ENCODE results near the gene DCST1. TPM values are rescaled to one million over a fixed set of nuclear protein-coding genes. Genes with fewer than 3 reads are reported as not detected.

Gene DCST1
- total and polyA plus RNA-seq, 2 of the 8 experiments (the other 6 are each of a cell fraction or from before 2014, with no cell fraction given) = not detected

GRCh38 chr1:155057788-155058211 is 24.2 kb downstream of the DCST1 start:
- no peak overlapping the region for H2BK15ac ChIP-seq (ENCODE audit: low read length)
- peaks cover 0 to 4% (median 2%) of the 10 kb centered on the region in 4 experiments; a peak in 4 of 7 replicates for H3K27me3 ChIP-seq (replicated peaks in 1 of 4; ENCODE audit: control insufficient read depth in 3 of 4, extremely low read depth in 1 of 4, insufficient read depth in 3 of 4, low read length in 3 of 4)
- H3K36me3 ChIP-seq (ENCODE audit: control insufficient read depth in 2 of 4, insufficient read depth in 4 of 4, low read length in 3 of 4) = peaks cover 0 to 3% (median 0%) of the 10 kb centered on the region in 4 experiments; a peak in 2 of 8 replicates
- H2BK120ac ChIP-seq (replicated peaks; ENCODE audit: low read depth, low read length) = no peak overlapping the region
- no peak overlapping the region for H2BK20ac ChIP-seq (ENCODE audit: low read length)
- no peak overlapping the region for H2AFZ ChIP-seq (ENCODE audit: low read length)
- no peaks in the 10 kb centered on the region for H3K79me1 ChIP-seq (ENCODE audit: low read depth, low read length)
- H4K5ac ChIP-seq (ENCODE audit: insufficient read length, low read depth, low read length) = no peak overlapping the region
- H3K27ac ChIP-seq (ENCODE audit: low read depth, low read length) = no peak overlapping the region
- FAIRE-seq (no peak), DNase-seq (ENCODE audit: low read depth in 1 of 2, low spot score in 2 of 2) (no peak)
- no peak overlapping the region for H2BK12ac ChIP-seq (ENCODE audit: low read depth, low read length)
- H3K4me1 ChIP-seq (replicated peaks in 1 of 4; ENCODE audit: control insufficient read depth in 3 of 4, insufficient read depth in 4 of 4, low read length in 3 of 4) = peaks cover 0 to 6% (median 3%) of the 10 kb centered on the region in 4 experiments; a peak in 5 of 7 replicates
- H3K14ac ChIP-seq (ENCODE audit: insufficient read length) = no peak overlapping the region
- H3K9me3 ChIP-seq (ENCODE audit: insufficient read depth in 2 of 2, low read depth in 1 of 2, low read length in 1 of 2) = no peaks in the 10 kb centered on the region
- no peak overlapping the region for H3K23ac ChIP-seq (ENCODE audit: insufficient read length)
- H3K23me2 ChIP-seq (ENCODE audit: low read depth, low read length) = peaks cover 4% of the 10 kb centered on the region; the same call in 1 of the 2 replicates
- no peaks in the 10 kb centered on the region for H3K79me2 ChIP-seq (ENCODE audit: control insufficient read depth in 1 of 2, insufficient read depth in 2 of 2, low read length in 2 of 2)
- H3K4ac ChIP-seq (replicated peaks; ENCODE audit: insufficient read length, low read depth, low read length) = no peak overlapping the region
- H4K8ac ChIP-seq (ENCODE audit: extremely low read depth, insufficient read depth, low read length) = no peak overlapping the region
- no peak overlapping the region for H3K56ac ChIP-seq (replicated peaks; ENCODE audit: insufficient read length, low read depth, low read length)
- H3K18ac ChIP-seq (ENCODE audit: extremely low read depth, low read length) = no peak overlapping the region
- 87% methylated on average over 13 of the region's 13 CpGs; no CpG with 5 or more reads in 1 of the 2 experiments for WGBS, 2 experiments (ENCODE audit: extremely low coverage in 1 of 2, insufficient coverage in 1 of 2, insufficient read length in 1 of 2, insufficient replicate concordance in 2 of 2, low coverage in 1 of 2, low lambda C conversion rate in 2 of 2, missing lambda C conversion rate in 1 of 2)
- peaks cover 0 to 3% of the 10 kb centered on the region in 2 experiments for H4K20me1 ChIP-seq (replicated peaks in 1 of 2; ENCODE audit: control insufficient read depth in 1 of 2, insufficient read depth in 2 of 2, low read length in 2 of 2)
- H3K4me2 ChIP-seq (ENCODE audit: insufficient read depth in 1 of 2, low read depth in 2 of 2, low read length in 2 of 2) = no peak overlapping the region
- H2BK5ac ChIP-seq (ENCODE audit: low read depth, low read length) = no peak overlapping the region; the same call in 1 of the 2 replicates
- no peak overlapping the region for H3K9ac ChIP-seq (replicated peaks in 1 of 4; ENCODE audit: extremely low read depth in 1 of 4, low read depth in 3 of 4, low read length in 3 of 4)
- H2AK5ac ChIP-seq (ENCODE audit: low read depth, low read length) = no peak overlapping the region
- no peak overlapping the region for H3K4me3 ChIP-seq (ENCODE audit: extremely low read depth in 1 of 4, insufficient read depth in 2 of 4, low read depth in 3 of 4, low read length in 4 of 4)
- ChIA-PET POLR2A (ENCODE audit: partially characterized antibody) (interaction anchor here (0.6 to 2.4 kb wide), 7 partner anchors 9 to 409 kb away, joined by 3 to 9 read pairs (median 4); partner anchors contain the start of gene LENEP), CTCF (ENCODE audit: partially characterized antibody) (interaction anchor here (1.2 to 33.9 kb wide), 13 partner anchors 5 to 192 kb away, joined by 3 to 907 read pairs (median 5); partner anchors contain the start of genes ADAM15, EFNA3, EFNA4 and LENEP)
- H4K91ac ChIP-seq (replicated peaks; ENCODE audit: insufficient read length, low read length) = no peak overlapping the region
- TF ChIP-seq KDM1A (IDR thresholded peaks at IDR 0.05; ENCODE audit: borderline replicate concordance, low read length) (no peak), ATF2 (IDR thresholded peaks at IDR 0.05; ENCODE audit: low read length) (no peak), EP300 (IDR thresholded peaks at IDR 0.05; ENCODE audit: borderline replicate concordance in 1 of 2, low read depth in 2 of 2, low read length in 2 of 2) (no peak), TAF7 (optimal IDR thresholded peaks at IDR 0.05; ENCODE audit: borderline replicate concordance, low read depth, low read length) (no peak), ASH2L (IDR thresholded peaks at IDR 0.05; ENCODE audit: low read length) (no peak), CTCF (IDR thresholded peaks at IDR 0.05; ENCODE audit: control extremely low read depth in 1 of 3, insufficient read depth in 1 of 3, low read depth in 1 of 3, low read length in 3 of 3) (peak in 1 of 3 experiments; percentile 38; a peak in 1 of 4 replicates), MAFK (IDR thresholded peaks at IDR 0.05; ENCODE audit: low read depth, low read length) (no peak), CHD1 (IDR thresholded peaks at IDR 0.05; ENCODE audit: low read depth, low read length) (no peak)
